GM21529 (cell line): ENCODE data around the gene C8G.

ENCODE experiments used
- ATAC-seq: cut with Tn5 transposase; IDR thresholded peaks from one replicate; pipeline ENCODE4 v1.9.1; 2021; ENCODE audit not compliant: unreplicated experiment

Gene C8G

GRCh38 chr9:136940526-136941230 is 4.4 kb upstream of the C8G start:
- ATAC-seq = no peak

- ATAC-seq = no peak
Observed at GRCh38 chr9:136941231-136942111, 3.6 kb upstream of the C8G start.

- ATAC-seq = no peak
Observed at GRCh38 chr9:136942112-136942880, 2.7 kb upstream of the C8G start.

- ATAC-seq = no peak
Observed at GRCh38 chr9:136942881-136943230, 2.2 kb upstream of the C8G start.

GRCh38 chr9:136943291-136944211 is 1.5 kb upstream of the C8G start:
- ATAC-seq = peak; percentile 20

GRCh38 chr9:136944212-136944518 is 878 bp upstream of the C8G start:
- peak; percentile 30 for ATAC-seq

- ATAC-seq = no peak
Observed at GRCh38 chr9:136945333-136946227, 537 bp downstream of the C8G start.

GRCh38 chr9:136946228-136947027 is 1.4 kb downstream of the C8G start:
- no peak for ATAC-seq

- no peak for ATAC-seq
Observed at GRCh38 chr9:136947028-136947891, 2.2 kb downstream of the C8G start.

GRCh38 chr9:136947955-136948510 is 3.0 kb downstream of the C8G start:
- no peak for ATAC-seq

- ATAC-seq = no peak
Observed at GRCh38 chr9:136949239-136949816, 4.3 kb downstream of the C8G start.

- ATAC-seq = peak; percentile 87
Observed at GRCh38 chr9:136949817-136950655, 5.0 kb downstream of the C8G start.

GRCh38 chr9:136950656-136951276 is 5.7 kb downstream of the C8G start:
- ATAC-seq = no peak

GRCh38 chr9:136951541-136952320 is 6.7 kb downstream of the C8G start, which contains the start of gene LCN12:
Gene LCN12, plus strand, starts transcription at chr9:136952273. Its CDS starts 55 bp downstream, at chr9:136952328.
- no peak for ATAC-seq

GRCh38 chr9:136952321-136952850 is 7.3 kb downstream of the C8G start:
- ATAC-seq = no peak
